HL-60/S4 (cell line): ENCODE measurements around the gene TBX1.
"Not testable (repeated sequence)": the region's sequence is repeated elsewhere in the genome, so short reads cannot be mapped to it uniquely, and the experiment has no call there.

Source experiments
- in situ Hi-C: fragments of 300-500 bp; cut with MboI; formaldehyde crosslinking; loops from 2 replicates; pipeline ENCODE4 v1.14.3; 2022; ENCODE audit warnings: low sequenced_read_pairs

The TBX1 gene

GRCh38 chr22:19722982-19723231, 37.7 kb upstream of the TBX1 start:
- in situ Hi-C loops, result loop anchor here (5.0 kb wide), 1 partner anchor 194 kb away; no protein-coding TSS in a partner anchor

DNA sequence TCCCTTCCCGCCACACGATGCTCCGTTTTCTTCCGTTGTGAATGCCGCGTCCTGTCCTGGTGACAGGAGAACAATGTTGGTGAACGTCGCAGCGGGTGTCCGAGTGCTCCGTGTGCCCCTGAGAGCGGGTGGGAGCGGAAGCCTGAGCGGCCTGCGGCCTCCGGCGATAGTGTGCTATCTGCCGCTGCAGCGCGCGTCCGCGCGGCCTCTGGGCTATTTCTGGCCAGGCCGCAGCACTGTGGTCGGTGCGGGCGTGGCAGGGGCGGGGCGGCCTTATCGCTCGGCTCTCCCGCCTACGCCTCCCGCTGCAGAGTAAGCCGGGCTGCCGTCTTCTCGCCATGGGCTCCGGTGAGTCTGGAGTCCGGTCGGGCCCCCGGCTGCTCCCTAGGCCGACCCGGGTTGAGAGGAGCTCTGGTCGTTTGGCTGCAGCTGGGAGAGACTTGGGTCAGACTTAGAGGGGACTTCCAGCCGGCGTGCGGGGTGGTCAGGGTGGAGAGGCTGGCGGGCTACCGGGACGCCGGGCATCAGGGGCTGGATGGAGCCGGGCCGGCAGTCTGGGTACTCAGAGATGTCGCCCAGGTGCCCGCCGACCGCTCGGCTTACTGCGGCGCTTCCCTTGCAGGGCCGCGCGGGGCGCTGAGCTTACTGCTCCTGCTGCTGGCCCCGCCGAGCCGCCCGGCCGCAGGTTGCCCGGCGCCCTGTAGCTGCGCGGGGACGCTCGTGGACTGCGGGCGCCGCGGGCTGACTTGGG, 37.2 kb upstream of the TBX1 start, which contains the start of gene GP1BB:
Gene GP1BB (plus strand): TSS at position 308 of the 751 bp plus-strand sequence. CDS start 31 bp downstream, at position 339.
- in situ Hi-C loops, result loop anchor here (5.0 kb wide), 1 partner anchor 194 kb away; no protein-coding TSS in a partner anchor

DNA sequence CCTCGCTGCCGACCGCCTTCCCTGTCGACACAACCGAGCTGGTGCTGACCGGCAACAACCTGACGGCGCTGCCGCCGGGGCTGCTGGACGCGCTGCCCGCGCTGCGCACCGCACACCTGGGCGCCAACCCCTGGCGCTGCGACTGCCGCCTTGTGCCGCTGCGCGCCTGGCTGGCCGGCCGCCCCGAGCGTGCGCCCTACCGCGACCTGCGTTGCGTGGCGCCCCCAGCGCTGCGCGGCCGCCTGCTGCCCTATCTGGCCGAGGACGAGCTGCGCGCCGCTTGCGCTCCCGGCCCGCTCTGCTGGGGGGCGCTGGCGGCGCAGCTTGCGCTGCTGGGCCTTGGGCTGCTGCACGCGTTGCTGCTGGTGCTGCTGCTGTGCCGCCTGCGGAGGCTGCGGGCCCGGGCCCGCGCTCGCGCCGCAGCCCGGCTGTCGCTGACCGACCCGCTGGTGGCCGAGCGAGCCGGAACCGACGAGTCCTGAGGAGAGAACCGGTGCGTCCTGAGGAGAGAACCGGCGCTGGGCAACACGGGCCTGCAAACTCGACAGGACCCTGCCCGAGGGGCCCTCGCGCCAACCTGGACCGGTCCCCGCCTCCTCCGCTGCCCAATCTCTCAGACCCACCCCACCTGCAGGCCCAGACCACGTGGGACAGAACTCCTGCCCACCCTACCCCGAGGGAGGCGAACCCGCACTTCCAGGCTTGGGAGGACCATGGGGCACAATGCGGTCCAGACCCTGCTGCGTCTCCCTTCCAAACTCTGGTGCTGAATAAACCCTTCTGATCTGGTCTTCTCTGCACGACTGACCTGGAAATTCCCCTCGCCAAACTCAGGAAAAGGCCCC, 36.4 kb upstream of the TBX1 start:
- in situ Hi-C loops, result loop anchor here (5.0 kb wide), 1 partner anchor 193 kb away; no protein-coding TSS in a partner anchor

DNA sequence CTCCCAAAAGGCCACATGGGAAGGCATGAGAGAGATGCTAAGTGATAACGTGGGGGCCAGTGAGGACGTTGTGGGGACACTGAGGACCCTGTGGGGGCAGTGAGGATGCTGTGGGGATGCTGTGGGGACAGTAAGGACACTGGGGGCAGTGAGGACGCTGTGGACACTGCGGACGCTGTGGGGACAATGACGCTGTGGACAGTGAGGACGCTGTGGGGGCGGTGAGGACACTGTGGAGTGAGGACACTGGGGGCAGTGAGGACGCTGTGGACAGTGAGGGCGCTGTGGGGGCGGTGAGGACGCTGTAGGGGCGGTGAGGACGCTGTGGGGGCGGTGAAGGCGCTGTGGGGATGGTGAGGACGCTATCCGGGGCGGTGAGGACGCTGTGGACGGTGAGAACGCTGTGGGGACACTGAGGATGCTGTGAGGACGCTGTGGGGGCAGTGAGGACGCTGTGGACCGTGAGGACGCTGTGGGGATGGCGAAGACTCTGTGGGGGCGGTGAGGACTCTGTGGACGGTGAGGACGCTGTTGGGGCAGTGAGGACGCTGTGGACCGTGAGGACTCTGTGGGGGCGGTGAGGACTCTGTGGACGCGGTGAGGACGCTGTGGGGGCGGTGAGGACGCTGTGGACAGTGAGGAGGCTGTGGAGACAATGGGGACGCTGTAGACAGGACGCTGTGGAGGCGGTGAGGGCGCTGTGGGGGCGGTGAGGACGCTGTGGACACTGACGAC, 35.5 kb upstream of the TBX1 start:
- in situ Hi-C loops, result loop anchor here (5.0 kb wide), 1 partner anchor 192 kb away; no protein-coding TSS in a partner anchor

GRCh38 chr22:19726064-19726788, 34.4 kb upstream of the TBX1 start:
- in situ Hi-C loops, result not testable (repeated sequence)

DNA sequence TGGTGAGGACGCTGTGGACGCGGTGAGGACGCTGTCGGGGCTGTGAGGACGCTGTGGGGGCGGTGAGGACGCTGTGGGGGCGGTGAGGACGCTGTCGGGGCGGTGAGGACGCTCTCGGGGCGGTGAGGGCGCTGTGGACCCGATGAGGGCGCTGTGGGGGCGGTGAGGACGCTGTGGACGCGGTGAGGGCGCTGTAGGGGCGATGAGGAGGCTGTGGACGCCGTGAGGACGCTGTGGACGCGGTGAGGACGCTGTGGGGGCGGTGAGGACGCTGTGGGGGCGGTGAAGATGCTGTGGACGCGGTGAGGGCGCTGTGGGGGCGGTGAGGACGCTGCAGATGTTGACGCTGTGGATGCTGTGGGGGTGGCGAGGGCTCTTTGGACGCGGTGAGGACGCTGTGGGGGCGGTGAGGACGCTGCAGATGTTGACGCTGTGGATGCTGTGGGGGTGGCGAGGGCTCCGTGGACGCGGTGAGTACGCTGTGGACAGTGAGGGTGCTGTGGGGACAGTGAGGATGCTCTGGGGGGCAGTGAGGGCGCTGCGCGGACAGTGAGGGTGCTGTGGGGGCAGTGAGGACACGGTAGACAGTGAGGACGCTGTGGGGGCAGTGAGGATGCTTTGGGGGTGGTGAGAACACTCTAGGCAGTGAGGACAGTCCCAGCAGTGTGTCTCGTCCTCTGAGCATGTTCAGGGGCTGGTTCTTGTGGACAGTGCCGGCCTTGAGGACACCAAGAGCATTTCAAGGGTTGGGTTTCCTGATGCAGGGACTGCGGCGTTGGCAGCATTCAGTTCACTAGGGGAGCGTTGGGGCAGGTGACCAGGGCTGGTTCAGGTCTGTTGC, 33.0 kb upstream of the TBX1 start:
- in situ Hi-C loops, result no loop called here

- in situ Hi-C loops, result no loop called here
Observed at GRCh38 chr22:19728271-19728670, 32.3 kb upstream of the TBX1 start.

DNA sequence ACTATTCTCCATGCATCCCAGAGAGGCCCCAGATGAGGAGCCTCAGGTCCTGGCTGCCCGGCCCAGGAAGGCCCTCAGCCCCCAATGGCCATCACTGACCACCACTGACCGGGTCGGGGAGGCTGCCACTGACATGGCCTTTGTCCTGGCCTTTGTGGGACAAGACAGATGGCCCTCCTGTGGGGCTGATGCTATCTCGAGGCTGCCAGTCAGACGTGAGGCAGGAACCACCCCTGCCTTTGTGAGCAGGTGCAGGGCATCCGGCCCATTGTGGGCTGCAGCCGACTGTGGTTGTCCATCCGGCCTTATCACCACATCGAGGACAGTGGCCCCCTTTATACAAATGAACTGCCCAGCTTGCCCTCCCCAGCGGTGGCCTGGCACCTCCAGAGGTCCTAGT, 31.7 kb upstream of the TBX1 start:
- in situ Hi-C loops, result no loop called here

DNA sequence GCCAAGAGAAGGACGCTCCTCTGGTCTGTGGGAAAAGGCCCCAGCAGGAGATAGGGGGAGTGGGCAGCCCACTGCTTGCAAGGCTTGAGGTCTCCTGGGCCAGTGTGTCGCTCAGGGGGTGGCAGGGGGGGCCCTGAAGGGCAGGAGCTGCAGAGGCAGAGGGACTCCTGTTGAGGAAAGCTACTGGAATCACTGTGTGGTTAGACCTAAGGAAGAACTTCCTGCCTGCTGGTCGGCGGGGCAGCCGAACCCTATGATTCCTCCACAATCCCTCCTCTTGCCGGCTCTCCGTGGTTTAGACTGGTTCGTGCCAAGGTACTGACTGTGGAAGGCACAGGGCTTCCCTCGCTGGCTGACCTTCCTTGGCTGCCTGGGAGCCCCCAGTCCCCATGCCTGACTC, 31.1 kb upstream of the TBX1 start:
- in situ Hi-C loops, result no loop called here

DNA sequence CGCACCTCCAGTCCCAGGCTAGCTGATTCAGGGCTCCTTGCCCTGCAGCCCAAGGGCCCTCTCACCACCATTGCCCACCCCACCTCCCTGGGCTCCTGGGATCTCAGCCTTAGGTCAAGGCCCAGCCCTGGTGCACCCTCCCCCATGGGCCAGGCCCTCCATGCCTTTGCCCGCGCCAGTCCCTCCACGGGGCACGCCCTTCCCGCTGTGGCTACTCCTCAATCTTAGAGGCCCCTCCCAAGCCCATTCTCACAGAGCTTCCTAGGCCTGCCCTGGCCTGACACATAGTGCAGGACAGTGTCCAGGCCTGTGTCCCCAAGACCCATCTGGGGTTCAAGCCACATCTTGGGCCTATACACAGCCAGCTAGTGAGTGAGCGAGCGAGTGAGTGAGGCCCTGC, 30.4 kb upstream of the TBX1 start:
- in situ Hi-C loops, result no loop called here

GRCh38 chr22:19730655-19731360, 29.8 kb upstream of the TBX1 start:
- in situ Hi-C loops, result no loop called here

GRCh38 chr22:19731361-19732135, 29.0 kb upstream of the TBX1 start:
- in situ Hi-C loops, result no loop called here

GRCh38 chr22:19732403-19733113, 28.0 kb upstream of the TBX1 start:
- in situ Hi-C loops, result no loop called here

- in situ Hi-C loops, result no loop called here
Observed at GRCh38 chr22:19733755-19734154, 26.8 kb upstream of the TBX1 start.

DNA sequence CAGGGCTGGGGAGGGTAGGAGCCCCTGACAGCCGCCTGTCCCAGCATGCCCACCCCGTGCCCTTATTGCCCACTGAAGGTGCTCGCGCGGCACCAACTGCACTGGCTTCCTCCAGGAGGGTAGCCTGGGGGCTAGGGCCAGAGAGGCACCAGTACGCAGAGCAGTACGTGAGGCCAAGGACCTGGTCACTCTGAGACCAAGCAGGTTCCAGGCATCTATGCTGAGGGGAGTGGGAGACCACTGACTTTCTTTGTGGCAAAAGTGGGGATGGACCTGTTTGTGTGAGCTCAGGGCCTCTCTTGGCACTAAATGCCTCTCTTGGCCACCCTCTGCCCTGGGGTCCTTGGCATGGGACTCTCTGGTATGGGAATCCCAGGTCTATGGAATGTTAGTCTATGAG, 26.4 kb upstream of the TBX1 start:
- in situ Hi-C loops, result no loop called here

- in situ Hi-C loops, result no loop called here
Observed at GRCh38 chr22:19734837-19735382, 25.7 kb upstream of the TBX1 start.

GRCh38 chr22:19735665-19736510, 24.7 kb upstream of the TBX1 start:
- in situ Hi-C loops, result no loop called here
